Liver (tissue), 3 donors: Measurements from ENCODE around the gene LRMDA.

Source experiments
- ATF3 ChIP-seq: IDR thresholded peaks from 2 replicates; pipeline ENCODE4 v1.6.1; 2016; ENCODE audit warnings: antibody characterized with exemption
- CTCF ChIP-seq: fragments of 150-350 bp; IDR thresholded peaks from 2 replicates; pipeline ENCODE4 v1.5.1; 2017; ENCODE audit warnings: improper control_type of control experiment, low read depth, low read length; ENCODE audit not compliant: missing input control
- EGR1 ChIP-seq, 2 donors: IDR thresholded peaks; 2 replicates each; pipeline ENCODE4 v1.6.1; 2016 to 2018; ENCODE audit warnings: antibody characterized with exemption in 2 of 2, low read depth in 2 of 2
- FOXA1 ChIP-seq: IDR thresholded peaks from 2 replicates; pipeline ENCODE4 v1.6.1; 2016; ENCODE audit warnings: antibody characterized with exemption
- FOXA2 ChIP-seq: IDR thresholded peaks from 2 replicates; pipeline ENCODE4 v1.6.1; 2016; ENCODE audit warnings: antibody characterized with exemption
- GABPA ChIP-seq, 2 donors: IDR thresholded peaks in 1 of 2; conservative IDR thresholded peaks in 1 of 2; 2 replicates each; pipeline ENCODE4 v1.6.1; 2016; ENCODE audit warnings: antibody characterized with exemption in 2 of 2, mild to moderate bottlenecking in 1 of 2, moderate library complexity in 1 of 2
- HNF4G ChIP-seq: IDR thresholded peaks from 2 replicates; pipeline ENCODE4 v1.6.1; 2016; ENCODE audit warnings: antibody characterized with exemption
- JUND ChIP-seq, 2 donors: IDR thresholded peaks; 2 replicates each; pipeline ENCODE4 v1.6.1; 2016; ENCODE audit warnings: antibody characterized with exemption in 2 of 2
- MAX ChIP-seq: IDR thresholded peaks from 2 replicates; pipeline ENCODE4 v1.6.1; 2016; ENCODE audit warnings: antibody characterized with exemption
- REST ChIP-seq: IDR thresholded peaks from 2 replicates; pipeline ENCODE4 v1.6.1; 2016; ENCODE audit warnings: antibody characterized with exemption, mild to moderate bottlenecking
- SP1 ChIP-seq: IDR thresholded peaks from 2 replicates; pipeline ENCODE4 v1.6.1; 2018; ENCODE audit warnings: antibody characterized with exemption, mild to moderate bottlenecking
- TAF1 ChIP-seq: conservative IDR thresholded peaks from 2 replicates; pipeline ENCODE4 v1.6.1; 2016; ENCODE audit warnings: antibody characterized with exemption, mild to moderate bottlenecking
- YY1 ChIP-seq: IDR thresholded peaks from 2 replicates; pipeline ENCODE4 v1.6.1; 2016; ENCODE audit warnings: antibody characterized with exemption, mild to moderate bottlenecking
- ZBTB33 ChIP-seq: IDR thresholded peaks from 2 replicates; pipeline ENCODE4 v1.6.1; 2016; ENCODE audit warnings: antibody characterized with exemption
- donor health status: healthy.
- donor health status: healthy.

- TF ChIP-seq CTCF (no peak), REST (no peak), GABPA (IDR thresholded peaks at IDR 0.05 in 1 of 2, conservative IDR thresholded peaks at IDR 0.05 in 1 of 2) (no peak), YY1 (no peak), HNF4G (no peak), ZBTB33 (no peak), TAF1 (no peak), EGR1 (IDR thresholded peaks at IDR 0.05; ENCODE audit: low read depth in 2 of 2) (no peak), SP1 (no peak), MAX (no peak), JUND (IDR thresholded peaks at IDR 0.05) (no peak), ATF3 (no peak), FOXA2 (no peak), FOXA1 (no peak)
Measured at GRCh38 chr10:75547391-75548298, 116.2 kb downstream of the LRMDA start.
